GM18526 (cell line): ENCODE results near the gene PRM1.

Source experiments
- POLR2A ChIP-seq: IDR thresholded peaks from 3 replicates; pipeline ENCODE4 v1.6.1; 2011; ENCODE audit not compliant: insufficient read length; ENCODE audit errors: extremely low read depth

The PRM1 gene

GRCh38 chr16:11292076-11292748, 11.1 kb upstream of the PRM1 start:
- no peak for TF ChIP-seq POLR2A

- no peak for TF ChIP-seq POLR2A
Measured at GRCh38 chr16:11291091-11291703, 10.1 kb upstream of the PRM1 start.

- TF ChIP-seq POLR2A: no peak
Measured at GRCh38 chr16:11290102-11290893, 9.2 kb upstream of the PRM1 start.

GRCh38 chr16:11289202-11289601, 8.1 kb upstream of the PRM1 start:
- TF ChIP-seq POLR2A: no peak

GRCh38 chr16:11285842-11286241, 4.7 kb upstream of the PRM1 start:
- no peak for TF ChIP-seq POLR2A

- TF ChIP-seq POLR2A: no peak
Measured at GRCh38 chr16:11283820-11284248, 2.7 kb upstream of the PRM1 start.

GRCh38 chr16:11278681-11279628, 2.2 kb downstream of the PRM1 start:
- TF ChIP-seq POLR2A: no peak

- TF ChIP-seq POLR2A: no peak
Measured at GRCh38 chr16:11277607-11278337, 3.4 kb downstream of the PRM1 start.

- no peak for TF ChIP-seq POLR2A
Measured at GRCh38 chr16:11276896-11277593, 4.1 kb downstream of the PRM1 start.

GRCh38 chr16:11276143-11276895, 4.8 kb downstream of the PRM1 start, which contains the start of gene PRM2:
Gene PRM2 (minus strand): TSS chr16:11276480. CDS start chr16:11276370, 110 bp downstream.
- no peak for TF ChIP-seq POLR2A

GRCh38 chr16:11274964-11275363, 6.2 kb downstream of the PRM1 start:
- no peak for TF ChIP-seq POLR2A

GRCh38 chr16:11273721-11274324, 7.3 kb downstream of the PRM1 start:
- TF ChIP-seq POLR2A: no peak

- no peak for TF ChIP-seq POLR2A
Measured at GRCh38 chr16:11272921-11273720, 8.0 kb downstream of the PRM1 start, which contains the start of gene PRM3. Gene PRM3 (minus strand): TSS chr16:11273629. CDS start chr16:11273595, 34 bp downstream.
